Subcutaneous adipose tissue (tissue), 4 donors: ENCODE results near the gene WFDC9. TPM values are rescaled to one million over a fixed set of nuclear protein-coding genes. Genes with fewer than 3 reads are reported as not detected.

Experiments used
- CTCF ChIP-seq: fragments of 450-650 bp; IDR thresholded peaks from one replicate; pipeline ENCODE4 v1.5.1; 2016; ENCODE audit warnings: low read depth, mild to moderate bottlenecking, control low read depth, antibody characterized with exemption, moderate library complexity
- total RNA-seq, 4 donors: library from RNA; depleted of rRNA; stranded (reverse); fragments of >200 nt; gene quantifications; one replicate each; pipeline ENCODE4 v1.1.0, GENCODE V29; 2016

Gene WFDC9
- total RNA-seq, 4 donors from 2014 or later = not detected

GRCh38 chr20:45612314-45612713, 18.8 kb downstream of the WFDC9 start:
- no peak for TF ChIP-seq CTCF

- no peak for TF ChIP-seq CTCF
These were observed 20.0 kb downstream of the WFDC9 start for GRCh38 chr20:45611054-45611453.

GRCh38 chr20:45607810-45608209, 23.3 kb downstream of the WFDC9 start:
- no peak for TF ChIP-seq CTCF

- no peak for TF ChIP-seq CTCF
These were observed 35.8 kb downstream of the WFDC9 start for GRCh38 chr20:45595235-45595634.

DNA sequence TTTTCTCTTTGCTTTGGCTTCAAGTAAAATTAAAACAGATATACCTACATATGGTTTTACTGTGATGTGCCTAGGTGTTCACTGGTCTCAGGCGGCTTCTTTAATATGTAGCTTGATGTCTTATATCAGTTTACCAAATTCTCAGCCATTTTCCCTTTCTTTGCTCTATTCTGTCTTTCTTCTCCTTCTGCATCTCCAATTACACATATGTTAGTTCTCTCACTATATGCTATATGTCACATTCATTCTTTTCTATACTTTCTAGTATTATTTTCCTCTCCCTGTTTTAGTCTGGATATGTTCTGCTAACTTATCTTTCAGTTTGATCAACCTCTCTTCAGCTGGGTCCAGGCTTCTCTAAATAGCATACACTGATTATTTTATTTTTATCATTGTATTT, 37.6 kb downstream of the WFDC9 start:
- no peak for TF ChIP-seq CTCF

GRCh38 chr20:45592574-45593189, 38.4 kb downstream of the WFDC9 start:
- no peak for TF ChIP-seq CTCF

DNA sequence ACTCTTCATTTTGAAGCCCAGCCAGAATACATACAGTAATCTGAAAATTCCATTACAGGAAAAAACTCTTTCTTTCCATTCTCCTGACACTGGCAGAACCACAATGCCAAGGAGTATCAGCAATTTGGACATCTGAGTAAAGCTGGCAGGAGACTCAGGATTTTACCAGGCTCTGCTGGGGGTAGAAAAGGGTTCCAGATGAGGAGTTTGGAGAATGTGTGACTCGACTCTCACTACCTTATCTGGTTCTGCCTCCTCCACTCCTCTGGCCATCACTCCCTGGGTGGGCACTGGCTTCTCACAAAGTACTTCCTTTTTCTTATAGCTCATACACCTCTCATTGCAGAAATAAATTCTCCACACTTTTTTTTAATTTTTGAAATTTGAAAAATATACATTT, 41.4 kb downstream of the WFDC9 start:
- TF ChIP-seq CTCF = no peak
